GM12878 (cell line): ENCODE data around the gene MASP1. TPM values are rescaled to one million over a fixed set of nuclear protein-coding genes. Genes with fewer than 3 reads are reported as not detected.

Experiments
- ATAC-seq: fragments of 200-7000 bp; cut with Tn5 transposase; 3 replicates; pipeline ENCODE4 v1.9.1; 2020; ENCODE audit warnings: mild to moderate bottlenecking, moderate library complexity
- BruUV-seq: library from RNA; stranded (reverse); fragments of 400-500 nt; replicated peaks from 2 replicates; lab custom pipeline; 2021; lab: Mats Ljungman, UMichigan
- CTCF ChIA-PET: fragments of 300-600 bp; sonication (Branson Sonifier 250); formaldehyde crosslinking; extraction: SDS; loops from one replicate; lab custom pipeline; 2021; ENCODE audit warnings: inconsistent platforms; lab: Yijun Ruan, JAX
- POLR2A ChIA-PET: fragments of 350-600 bp; formaldehyde crosslinking; extraction: SDS; loops from one replicate; lab custom pipeline; 2021; ENCODE audit warnings: inconsistent platforms; lab: Charles Lee
- RAD21 ChIA-PET: fragments of 300-600 bp; sonication (Branson Sonifier 250); formaldehyde crosslinking; loops from one replicate; lab custom pipeline; 2023; ENCODE audit warnings: antibody characterized with exemption; ENCODE audit not compliant: unreplicated experiment; lab: Charles Lee
- SMC1A ChIA-PET: fragments of 300-600 bp; sonication (Branson Sonifier 250); formaldehyde crosslinking; loops from one replicate; lab custom pipeline; 2023; ENCODE audit not compliant: unreplicated experiment, uncharacterized antibody; lab: Charles Lee
- DNase-seq: peaks from one replicate; pipeline ENCODE4 v3.0.0-alpha.2; 2011; ENCODE audit warnings: low read depth, low spot score
- FAIRE-seq: peaks from 3 replicates; lab custom pipeline; 2011; peaks lifted over from hg19 to GRCh38; lab: Jason Lieb, UNC
- H2AFZ ChIP-seq: 2 replicates; pipeline ENCODE4 v1.6.0; 2011; ENCODE audit warnings: low read depth, low read length, control low read depth; ENCODE audit not compliant: control insufficient read depth
- H3K27ac ChIP-seq: 2 replicates; pipeline ENCODE4 v1.5.1; 2011; ENCODE audit warnings: control low read depth; ENCODE audit not compliant: control insufficient read depth, insufficient read depth
- H3K27me3 ChIP-seq, 2 experiments: replicated peaks in 1 of 2; 2 replicates each; pipeline versions ENCODE4 v1.6.0 to v1.6.1; 2011; ENCODE audit warnings: low read length in 1 of 2; ENCODE audit not compliant: control insufficient read depth in 2 of 2, insufficient read depth in 2 of 2
- H3K36me3 ChIP-seq, 2 experiments: 2 replicates each; pipeline ENCODE4 v1.5.1; 2011; ENCODE audit warnings: low read length in 1 of 2; ENCODE audit not compliant: control insufficient read depth in 2 of 2, insufficient read depth in 2 of 2
- H3K4me1 ChIP-seq: 2 replicates; pipeline ENCODE4 v1.6.1; 2011; ENCODE audit warnings: mild to moderate bottlenecking, low read length, moderate library complexity, mixed read lengths; ENCODE audit not compliant: control insufficient read depth, insufficient read depth
- H3K4me2 ChIP-seq: 2 replicates; pipeline ENCODE4 v1.6.0; 2011; ENCODE audit warnings: control low read depth; ENCODE audit not compliant: control insufficient read depth, insufficient read depth
- H3K4me3 ChIP-seq: fragments of 200-600 bp; sonication (generic); 2 replicates; pipeline ENCODE4 v1.5.1; 2016
- H3K79me2 ChIP-seq: 2 replicates; pipeline ENCODE4 v1.6.0; 2011; ENCODE audit warnings: low read length; ENCODE audit not compliant: control insufficient read depth, insufficient read depth
- H3K9ac ChIP-seq: 2 replicates; pipeline ENCODE4 v1.8.0; 2011; ENCODE audit warnings: low read length, control low read depth, mixed read lengths; ENCODE audit not compliant: control insufficient read depth, insufficient read depth
- H3K9me3 ChIP-seq: replicated peaks from 3 replicates; pipeline ENCODE4 v1.5.1; 2011; ENCODE audit warnings: mild to moderate bottlenecking, low read length; ENCODE audit not compliant: control insufficient read depth, insufficient read depth
- H4K20me1 ChIP-seq: 2 replicates; pipeline ENCODE4 v1.6.0; 2011; ENCODE audit not compliant: control insufficient read depth, insufficient read depth
- ATF3 ChIP-seq: IDR thresholded peaks from 2 replicates; pipeline ENCODE4 v1.6.1; 2011; ENCODE audit warnings: low read depth, mild to moderate bottlenecking, low read length, moderate library complexity, borderline replicate concordance; ENCODE audit errors: extremely low read depth
- CEBPB ChIP-seq, 2 experiments: fragments of 150-350 bp in 1 of 2; IDR thresholded peaks; 2 replicates each; pipeline ENCODE4 v1.6.1; 2012 to 2014; ENCODE audit warnings: low read depth in 2 of 2, low read length in 2 of 2, borderline replicate concordance in 1 of 2, inconsistent platforms in 1 of 2
- E2F8 ChIP-seq: fragments of 450-650 bp; IDR thresholded peaks from 2 replicates; pipeline ENCODE4 v1.6.1; 2018; ENCODE audit warnings: mild to moderate bottlenecking, low read depth, moderate library complexity; ENCODE audit not compliant: partially characterized antibody
- ELK1 ChIP-seq: IDR thresholded peaks from 2 replicates; pipeline ENCODE4 v1.6.1; 2012; ENCODE audit warnings: low read depth, low read length, improper control_type of control experiment
- FOS ChIP-seq: IDR thresholded peaks from 3 replicates; pipeline ENCODE4 v1.6.1; 2011; ENCODE audit warnings: borderline replicate concordance; ENCODE audit not compliant: insufficient read length; ENCODE audit errors: extremely low read depth
- HDGF ChIP-seq: fragments of 450-650 bp; IDR thresholded peaks from 2 replicates; pipeline ENCODE4 v1.6.1; 2016; ENCODE audit warnings: antibody characterized with exemption
- MEF2A ChIP-seq: IDR thresholded peaks from 2 replicates; pipeline ENCODE4 v1.6.1; 2011; ENCODE audit warnings: low read depth, mild to moderate bottlenecking, low read length, moderate library complexity; ENCODE audit not compliant: insufficient read depth
- PBX3 ChIP-seq: IDR thresholded peaks from 2 replicates; pipeline ENCODE4 v1.6.1; 2011; ENCODE audit warnings: mild to moderate bottlenecking, low read depth, low read length, moderate library complexity; ENCODE audit not compliant: insufficient replicate concordance
- SIX5 ChIP-seq: IDR thresholded peaks from 2 replicates; pipeline ENCODE4 v1.6.1; 2011; ENCODE audit warnings: mild to moderate bottlenecking, low read depth, low read length, moderate library complexity; ENCODE audit not compliant: severe bottlenecking
- WRNIP1 ChIP-seq: IDR thresholded peaks from 2 replicates; pipeline ENCODE4 v1.6.1; 2011; ENCODE audit warnings: low read depth, low read length, improper control_type of control experiment, borderline replicate concordance
- ZBED1 ChIP-seq: IDR thresholded peaks from 2 replicates; pipeline ENCODE4 v1.6.1; 2016; ENCODE audit warnings: borderline replicate concordance
- ZBTB4 ChIP-seq: fragments of 450-650 bp; formaldehyde crosslinking; IDR thresholded peaks from 2 replicates; pipeline ENCODE4 v1.4.0; 2022; ENCODE audit warnings: mild to moderate bottlenecking, moderate library complexity
- ZNF24 ChIP-seq: fragments of 450-650 bp; IDR thresholded peaks from 2 replicates; pipeline ENCODE4 v1.6.1; 2017; ENCODE audit warnings: antibody characterized with exemption, mild to moderate bottlenecking
- WGBS: methylation state at CpG from one replicate; pipeline ENCODE4 v1.1.6; 2016; ENCODE audit warnings: low lambda C conversion rate; ENCODE audit not compliant: insufficient replicate concordance, insufficient coverage; ENCODE audit errors: missing lambda C conversion rate; 5-methylcytosine and 5-hydroxymethylcytosine counted together
- in situ Hi-C: fragments of 300-500 bp; cut with MboI; formaldehyde crosslinking; loops from 9 replicates; pipeline ENCODE4 v1.14.3; 2018; ENCODE audit warnings: mixed read lengths
- intact Hi-C: fragments of 100-400 bp; cut with micrococcal nuclease; formaldehyde crosslinking; loops from one replicate; pipeline ENCODE4 v1.14.2; 2022; ENCODE audit not compliant: unreplicated experiment
- polyA plus RNA-seq, 11 experiments: library from polyadenylated mRNA; depleted of rRNA in 4 of 11; unstranded in 6 of 11; stranded (reverse) in 5 of 11; fragments of >200 nt; fragmentation: Nextera tagmentation in 4 of 11; fragmentation: Illumina TruSeq in 1 of 11; extraction: Ambion mirVana in 4 of 11; extraction: Trizol in 1 of 11; gene quantifications; 1 replicate in 1 of 11; 2 replicates in 10 of 11; pipeline versions ENCODE4 v1.2.1 to v1.2.3, GENCODE V29; 2011 to 2016; ENCODE audit warnings: inconsistent platforms in 2 of 11, missing spikeins in 2 of 11, low read depth in 1 of 11
- total RNA-seq, 4 experiments: library from RNA; depleted of rRNA in 3 of 4; stranded (reverse); fragments of >200 nt in 3 of 4; fragmentation: Illumina TruSeq in 1 of 4; extraction: Trizol in 1 of 4; gene quantifications; 2 replicates each; pipeline versions ENCODE4 v1.2.1 to v1.2.3, GENCODE V29; 2013 to 2021

MASP1 gene
- total and polyA plus RNA-seq, 10 of the 15 experiments (the other 5 are each of a cell fraction or from before 2014, with no cell fraction given): 0.05 TPM; not detected in 9

- TF ChIP-seq FOS: no peak
Measured at GRCh38 chr3:187247398-187247797, 44.1 kb downstream of the MASP1 start (continued).

GRCh38 chr3:187243933-187244524 lies 47.5 kb downstream of the MASP1 start:
- peaks cover 0 to 3% of the 10 kb centered on the region in 2 experiments; a peak in 2 of 4 replicates for H3K27me3 ChIP-seq
- H3K27ac ChIP-seq: no peak overlapping the region
- ATAC-seq: no peak
- H2AFZ ChIP-seq: no peak overlapping the region
- CTCF ChIA-PET: no interaction called here
- H3K4me1 ChIP-seq: peaks cover 3% of the 10 kb centered on the region; the same call in 1 of the 2 replicates
- RAD21 ChIA-PET: no interaction called here
- SMC1A ChIA-PET: no interaction called here
- no peak overlapping the region for H3K9ac ChIP-seq
- no peak overlapping the region for H3K4me2 ChIP-seq
- 38% methylated on average over 2 of the region's 2 CpGs for WGBS
- intact Hi-C loops: no loop called here
- H3K4me3 ChIP-seq: no peak overlapping the region
- no peaks in the 10 kb centered on the region; the same call in 2 of the 3 replicates for H3K9me3 ChIP-seq
- in situ Hi-C loops: no loop called here
- H3K79me2 ChIP-seq: no peaks in the 10 kb centered on the region
- no peak for FAIRE-seq
- no TSS peak for BruUV-seq
- no peaks in the 10 kb centered on the region for H3K36me3 ChIP-seq
- DNase-seq: no peak
- POLR2A ChIA-PET: no interaction called here
- H4K20me1 ChIP-seq: no peaks in the 10 kb centered on the region
- TF ChIP-seq CEBPB (IDR thresholded peaks at IDR 0.05; ENCODE audit: borderline replicate concordance in 1 of 2, low read depth in 2 of 2, low read length in 2 of 2) (no peak), ZNF24 (no peak), ELK1 (no peak), WRNIP1 (no peak), ATF3 (no peak), E2F8 (no peak), MEF2A (no peak), SIX5 (no peak), PBX3 (no peak), ZBTB4 (CRISPR knock-in tag) (no peak), HDGF (no peak), ZBED1 (no peak)
